SU-DHL-6 (cell line): ENCODE results near the gene MTMR2.

Source experiments
- H2AFZ ChIP-seq: fragments of 200-600 bp; sonication (generic); 2 replicates; pipeline ENCODE4 v1.6.1; 2014; ENCODE audit warnings: low read depth, mild to moderate bottlenecking, moderate library complexity, mixed read lengths, antibody characterized with exemption, low read length; ENCODE audit not compliant: severe bottlenecking
- H3F3A ChIP-seq: fragments of 200-600 bp; shearing (Covaris generic); 2 replicates; pipeline ENCODE4 v1.6.0; 2016; ENCODE audit warnings: antibody characterized with exemption, mild to moderate bottlenecking; ENCODE audit not compliant: insufficient read depth
- H3K27ac ChIP-seq: fragments of 200-600 bp; sonication (generic); 2 replicates; pipeline ENCODE4 v1.5.1; 2016; ENCODE audit warnings: low read depth, mild to moderate bottlenecking, low read length, moderate library complexity, mixed read lengths
- H3K27me3 ChIP-seq: fragments of 200-600 bp; sonication (generic), shearing (Covaris generic); 2 replicates; pipeline ENCODE4 v1.6.0; 2014; ENCODE audit warnings: mild to moderate bottlenecking, low read length
- H3K36me3 ChIP-seq: fragments of 200-600 bp; sonication (generic); 2 replicates; pipeline ENCODE4 v1.6.1; 2014; ENCODE audit warnings: mild to moderate bottlenecking, low read length, mixed read lengths
- H3K4me2 ChIP-seq: fragments of 300-600, 200-600 bp; shearing (Covaris generic), sonication (generic); 2 replicates; pipeline ENCODE4 v1.6.0; 2014; ENCODE audit warnings: low read length, low read depth, mild to moderate bottlenecking; ENCODE audit not compliant: poor library complexity, severe bottlenecking
- H3K4me3 ChIP-seq: fragments of 200-600 bp; sonication (generic); 2 replicates; pipeline ENCODE4 v1.5.1; 2014; ENCODE audit warnings: antibody characterized with exemption, low read length, mild to moderate bottlenecking, mixed read lengths; ENCODE audit not compliant: insufficient read depth, poor library complexity, severe bottlenecking
- H3K79me2 ChIP-seq: fragments of 200-600 bp; sonication (generic); 2 replicates; pipeline ENCODE4 v1.6.1; 2014; ENCODE audit warnings: mild to moderate bottlenecking, low read length, moderate library complexity; ENCODE audit not compliant: insufficient read depth
- H3K9ac ChIP-seq: fragments of 200-600 bp; sonication (generic); 2 replicates; pipeline ENCODE4 v1.7.0; 2014; ENCODE audit warnings: mild to moderate bottlenecking, low read length
- H3K9me2 ChIP-seq: fragments of 200-600 bp; sonication (generic); replicated peaks from 2 replicates; pipeline ENCODE4 v1.6.1; 2014; ENCODE audit warnings: low read length; ENCODE audit not compliant: insufficient read depth
- H3K9me3 ChIP-seq: fragments of 200-600 bp; sonication (generic); 2 replicates; pipeline ENCODE4 v1.6.1; 2014; ENCODE audit warnings: low read length, mixed read lengths; ENCODE audit not compliant: insufficient read depth
- H4K20me1 ChIP-seq: fragments of 200-600 bp; sonication (generic); 2 replicates; pipeline ENCODE4 v1.6.1; 2014; ENCODE audit warnings: low read depth, mild to moderate bottlenecking, antibody characterized with exemption, low read length, moderate library complexity, mixed read lengths
- EZH2phosphoT487 ChIP-seq: fragments of 200-600 bp; sonication (generic), shearing (Covaris generic); conservative IDR thresholded peaks from 2 replicates; pipeline ENCODE4 v1.6.1; 2018; ENCODE audit warnings: mild to moderate bottlenecking, antibody characterized with exemption, low read length, moderate library complexity, mixed read lengths
- TF ChIP-seq, protein P1 (sequence below): fragments of 200-600 bp; sonication (generic); IDR thresholded peaks from one replicate; pipeline ENCODE4 v1.5.1; 2017; ENCODE audit warnings: antibody characterized with exemption, mild to moderate bottlenecking, low read length, moderate library complexity; ENCODE audit not compliant: insufficient read depth, poor library complexity, severe bottlenecking

MTMR2 gene

DNA sequence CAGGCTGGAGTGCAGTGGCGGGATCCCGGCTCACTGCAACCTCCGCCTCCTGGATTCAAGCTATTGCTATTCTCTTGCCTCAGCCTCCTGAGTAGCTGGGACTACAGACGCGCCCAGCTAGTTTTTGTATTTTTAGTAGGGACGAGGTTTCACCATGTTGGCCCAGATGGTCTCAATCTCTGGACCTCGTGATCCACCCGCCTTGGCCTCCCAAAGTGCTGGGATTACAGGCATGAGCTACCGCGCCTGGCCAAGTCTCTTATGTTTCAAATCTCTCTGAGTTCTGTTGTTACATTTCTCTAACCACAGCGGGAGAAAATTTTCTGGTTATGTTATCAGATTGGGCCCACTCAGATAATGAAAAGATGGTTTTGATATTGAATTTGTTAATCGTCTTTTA is 123.5 kb downstream of the MTMR2 start:
- peaks cover 56% of the 10 kb centered on the region for H3K36me3 ChIP-seq

DNA sequence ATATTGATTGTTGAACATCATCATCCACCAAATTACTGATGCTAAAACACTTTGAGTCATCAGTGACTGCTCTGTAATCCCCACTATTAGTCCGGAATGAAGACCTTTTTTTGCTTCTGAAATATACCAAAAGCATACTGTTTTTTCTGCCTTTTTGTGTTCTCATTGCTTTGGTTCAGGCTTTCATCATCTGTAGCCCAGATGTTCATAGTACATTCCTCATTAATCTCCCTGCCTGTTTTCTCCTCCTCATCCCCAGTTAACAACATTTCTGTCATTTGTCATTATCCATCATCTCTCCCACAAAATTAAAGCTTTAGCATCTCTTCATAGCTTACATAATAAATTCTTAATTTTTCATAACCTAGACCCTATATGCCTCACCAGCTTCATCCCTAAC is 124.4 kb downstream of the MTMR2 start:
- H4K20me1 ChIP-seq, result peaks cover 17% of the 10 kb centered on the region; the same call in 1 of the 2 replicates
- H3K9me2 ChIP-seq, result no peaks in the 10 kb centered on the region
- TF ChIP-seq, protein P1, sequence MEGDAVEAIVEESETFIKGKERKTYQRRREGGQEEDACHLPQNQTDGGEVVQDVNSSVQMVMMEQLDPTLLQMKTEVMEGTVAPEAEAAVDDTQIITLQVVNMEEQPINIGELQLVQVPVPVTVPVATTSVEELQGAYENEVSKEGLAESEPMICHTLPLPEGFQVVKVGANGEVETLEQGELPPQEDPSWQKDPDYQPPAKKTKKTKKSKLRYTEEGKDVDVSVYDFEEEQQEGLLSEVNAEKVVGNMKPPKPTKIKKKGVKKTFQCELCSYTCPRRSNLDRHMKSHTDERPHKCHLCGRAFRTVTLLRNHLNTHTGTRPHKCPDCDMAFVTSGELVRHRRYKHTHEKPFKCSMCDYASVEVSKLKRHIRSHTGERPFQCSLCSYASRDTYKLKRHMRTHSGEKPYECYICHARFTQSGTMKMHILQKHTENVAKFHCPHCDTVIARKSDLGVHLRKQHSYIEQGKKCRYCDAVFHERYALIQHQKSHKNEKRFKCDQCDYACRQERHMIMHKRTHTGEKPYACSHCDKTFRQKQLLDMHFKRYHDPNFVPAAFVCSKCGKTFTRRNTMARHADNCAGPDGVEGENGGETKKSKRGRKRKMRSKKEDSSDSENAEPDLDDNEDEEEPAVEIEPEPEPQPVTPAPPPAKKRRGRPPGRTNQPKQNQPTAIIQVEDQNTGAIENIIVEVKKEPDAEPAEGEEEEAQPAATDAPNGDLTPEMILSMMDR, result no peak
- no peak for TF ChIP-seq EZH2phosphoT487
- H3K79me2 ChIP-seq, result peaks cover 44% of the 10 kb centered on the region
- H2AFZ ChIP-seq, result no peak overlapping the region
- H3F3A ChIP-seq, result no peaks in the 10 kb centered on the region
- no peak overlapping the region for H3K9ac ChIP-seq
- peaks cover 47% of the 10 kb centered on the region for H3K36me3 ChIP-seq
- H3K9me3 ChIP-seq, result no peaks in the 10 kb centered on the region
- no peak overlapping the region for H3K4me2 ChIP-seq
- H3K27ac ChIP-seq, result no peak overlapping the region
- no peak overlapping the region for H3K4me3 ChIP-seq
- no peaks in the 10 kb centered on the region for H3K27me3 ChIP-seq

More for the DNA sequence above, 123.5 kb downstream of the MTMR2 start:
- Histone ChIP-seq H3K27me3 (no peaks in the 10 kb centered on the region), H3K9ac (no peak overlapping the region), H3K9me3 (no peaks in the 10 kb centered on the region), H2AFZ (no peak overlapping the region), H3K4me2 (no peak overlapping the region), H3K4me3 (no peak overlapping the region), H3F3A (no peaks in the 10 kb centered on the region), H3K27ac (no peak overlapping the region), H4K20me1 (peaks cover 11% of the 10 kb centered on the region; the same call in 1 of the 2 replicates), H3K9me2 (no peaks in the 10 kb centered on the region), H3K79me2 (peaks cover 38% of the 10 kb centered on the region)
- no peak for TF ChIP-seq EZH2phosphoT487
- TF ChIP-seq, protein P1, result no peak

DNA sequence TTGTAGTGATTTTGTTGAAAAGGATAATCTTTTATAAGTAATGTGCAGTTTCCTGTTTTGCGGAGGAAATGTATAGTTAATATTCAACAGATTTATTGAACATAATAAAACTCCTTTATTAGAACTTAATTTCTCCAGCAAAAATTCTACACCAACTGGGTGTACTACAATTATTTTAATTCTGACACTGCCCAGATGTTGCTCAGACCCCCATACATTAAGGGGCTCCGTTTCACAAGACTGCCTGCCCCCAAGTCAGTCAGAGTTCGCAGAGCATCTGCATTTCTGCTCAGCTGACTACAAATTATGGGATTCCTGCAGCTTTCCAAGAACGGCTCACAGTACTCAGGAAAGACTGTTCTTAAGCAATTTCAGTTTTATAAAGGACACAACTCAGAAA is 127.4 kb downstream of the MTMR2 start:
- H3K27me3 ChIP-seq, result no peaks in the 10 kb centered on the region
- no peak overlapping the region for H3K4me3 ChIP-seq
- H3K9me3 ChIP-seq, result no peaks in the 10 kb centered on the region
- H3F3A ChIP-seq, result 0 out of 2 replicates have a peak, but pooled peaks cover 5% of the 10 kb centered on the region
- no peaks in the 10 kb centered on the region for H3K9me2 ChIP-seq
- no peak overlapping the region for H2AFZ ChIP-seq
- peaks cover 23% of the 10 kb centered on the region; the same call in 1 of the 2 replicates for H4K20me1 ChIP-seq
- peaks cover 26% of the 10 kb centered on the region for H3K36me3 ChIP-seq
- TF ChIP-seq, protein P1, result no peak
- no peak for TF ChIP-seq EZH2phosphoT487
- no peak overlapping the region for H3K9ac ChIP-seq
- no peak overlapping the region for H3K4me2 ChIP-seq
- H3K27ac ChIP-seq, result no peak overlapping the region
- H3K79me2 ChIP-seq, result peaks cover 75% of the 10 kb centered on the region
